CD4-positive, alpha-beta T cell (primary cell): Measurements from ENCODE around the gene GHRHR. TPM values are rescaled to one million over a fixed set of nuclear protein-coding genes. Genes with fewer than 3 reads are reported as not detected.

Source experiments
- ATAC-seq: fragments of 200-7000 bp; cut with Tn5 transposase; one replicate; pipeline ENCODE4 v1.10.0; 2022; ENCODE audit warnings: mild to moderate bottlenecking; ENCODE audit not compliant: poor library complexity
- CTCF ChIA-PET: fragments of 350-600 bp; sonication (Branson Sonifier 250); formaldehyde crosslinking; loops from one replicate; lab custom pipeline; 2021; ENCODE audit warnings: antibody characterized with exemption, inconsistent platforms; lab: Charles Lee
- POLR2A ChIA-PET: fragments of 350-600 bp; sonication (Branson Sonifier 250); formaldehyde crosslinking; loops from one replicate; lab custom pipeline; 2021; ENCODE audit warnings: antibody characterized with exemption, inconsistent platforms; lab: Charles Lee
- DNase-seq, 14 experiments: peaks; one replicate each; pipeline ENCODE4 v3.0.0-alpha.2; 2013 to 2020; ENCODE audit warnings: mixed read lengths in 2 of 14
- H3K27ac ChIP-seq, 2 donors: one replicate each; pipeline versions ENCODE4 v1.5.1 to v1.7.0; 2013; ENCODE audit warnings: low read length in 2 of 2, low read depth in 1 of 2, mild to moderate bottlenecking in 1 of 2
- H3K27me3 ChIP-seq, 2 experiments: 1 replicate in 1 of 2; 2 replicates in 1 of 2; pipeline versions ENCODE4 v1.6.1 to v1.7.0; 2013; ENCODE audit warnings: low read length in 2 of 2, control low read depth in 1 of 2, mild to moderate bottlenecking in 1 of 2, moderate library complexity in 1 of 2; ENCODE audit not compliant: insufficient read depth in 2 of 2, control insufficient read depth in 1 of 2
- H3K36me3 ChIP-seq: one replicate; pipeline ENCODE4 v1.6.1; 2013; ENCODE audit warnings: low read length, control low read depth; ENCODE audit not compliant: insufficient read depth
- H3K4me1 ChIP-seq: one replicate; pipeline ENCODE4 v1.6.1; 2013; ENCODE audit warnings: low read length, control low read depth; ENCODE audit not compliant: insufficient read depth
- H3K4me3 ChIP-seq: one replicate; pipeline ENCODE4 v1.5.1; 2013; ENCODE audit warnings: mild to moderate bottlenecking, low read length, moderate library complexity
- H3K9me3 ChIP-seq, 2 experiments: 1 replicate in 1 of 2; 2 replicates in 1 of 2; pipeline versions ENCODE4 v1.6.1 to v1.7.0; 2013; ENCODE audit warnings: low read length in 2 of 2, mild to moderate bottlenecking in 2 of 2, control low read depth in 1 of 2, moderate library complexity in 1 of 2; ENCODE audit not compliant: control insufficient read depth in 1 of 2, insufficient read depth in 1 of 2
- H3K27ac Mint-ChIP-seq: one replicate; pipeline ENCODE4 v1.8.0; 2020; ENCODE audit warnings: mixed read lengths
- H3K27me3 Mint-ChIP-seq: one replicate; pipeline ENCODE4 v1.8.0; 2021; ENCODE audit warnings: mixed read lengths
- H3K36me3 Mint-ChIP-seq: one replicate; pipeline ENCODE4 v1.8.0; 2021; ENCODE audit warnings: low read depth, mixed read lengths
- H3K4me1 Mint-ChIP-seq: one replicate; pipeline ENCODE4 v1.8.0; 2021; ENCODE audit warnings: low read depth, mixed read lengths
- H3K4me3 Mint-ChIP-seq: one replicate; pipeline ENCODE4 v1.8.0; 2020; ENCODE audit warnings: mild to moderate bottlenecking, mixed read lengths
- H3K9me3 Mint-ChIP-seq: one replicate; pipeline ENCODE4 v1.8.0; 2020; ENCODE audit warnings: mixed read lengths
- CTCF ChIP-seq: fragments of 200-600 bp; IDR thresholded peaks from one replicate; pipeline ENCODE4 v1.8.0; 2022; ENCODE audit warnings: antibody characterized with exemption, mild to moderate bottlenecking
- intact Hi-C, 2 experiments: fragments of 100-400 bp; cut with DNase I in 1 of 2; cut with micrococcal nuclease in 1 of 2; formaldehyde crosslinking; loops; one replicate each; pipeline versions ENCODE4 v1.15.1 to v1.9.0; 2023 to 2025; cut with DNase I, micrococcal nuclease
- total RNA-seq, 174 experiments: library from RNA in 2 of 174; stranded (reverse) in 2 of 174; gene quantifications; one replicate each; pipeline ENCODE4 v1.2.3 and lab custom pipeline; 2021 to 2026

GHRHR gene
- total RNA-seq, 2 experiments from 2014 or later, result not detected

- H3K4me1 Mint-ChIP-seq, result no peaks in the 10 kb centered on the region
- Histone ChIP-seq H3K27ac (no peak overlapping the region), H3K27me3 (no peaks in the 10 kb centered on the region), H3K4me3 (no peak overlapping the region), H3K4me1 (no peaks in the 10 kb centered on the region), H3K9me3 (no peaks in the 10 kb centered on the region), H3K36me3 (no peaks in the 10 kb centered on the region)
- no peak overlapping the region for H3K27ac Mint-ChIP-seq
- DNase-seq (no peak), ATAC-seq (no peak)
- intact Hi-C loops, result no loop called here
- H3K4me3 Mint-ChIP-seq, result no peak overlapping the region
- CTCF ChIA-PET, result no interaction called here
- H3K9me3 Mint-ChIP-seq, result no peaks in the 10 kb centered on the region
- no peaks in the 10 kb centered on the region for H3K36me3 Mint-ChIP-seq
- POLR2A ChIA-PET, result no interaction called here
- no peaks in the 10 kb centered on the region for H3K27me3 Mint-ChIP-seq
- no peak for TF ChIP-seq CTCF
These were observed 46.4 kb upstream of the GHRHR start for GRCh38 chr7:30917216-30917893.

GRCh38 chr7:30918676-30919075 is 45.1 kb upstream of the GHRHR start:
- no peaks in the 10 kb centered on the region for H3K4me1 Mint-ChIP-seq
- H3K27ac Mint-ChIP-seq, result no peak overlapping the region
- ChIA-PET CTCF (no interaction called here), POLR2A (no interaction called here)
- no peaks in the 10 kb centered on the region for H3K4me1 ChIP-seq
- H3K4me3 ChIP-seq, result no peak overlapping the region
- no peak for DNase-seq
- H3K9me3 Mint-ChIP-seq, result no peaks in the 10 kb centered on the region
- no peaks in the 10 kb centered on the region for H3K36me3 ChIP-seq
- H3K9me3 ChIP-seq, result no peaks in the 10 kb centered on the region
- H3K36me3 Mint-ChIP-seq, result no peaks in the 10 kb centered on the region
- no peak for TF ChIP-seq CTCF
- H3K27me3 ChIP-seq, result no peaks in the 10 kb centered on the region
- no peak for ATAC-seq
- H3K27ac ChIP-seq, result no peak overlapping the region
- H3K27me3 Mint-ChIP-seq, result no peaks in the 10 kb centered on the region
- no peak overlapping the region for H3K4me3 Mint-ChIP-seq
- intact Hi-C loops, result no loop called here

- no peak overlapping the region for H3K4me3 ChIP-seq
- H3K4me3 Mint-ChIP-seq, result no peak overlapping the region
- H3K9me3 Mint-ChIP-seq, result no peaks in the 10 kb centered on the region
- intact Hi-C loops, result no loop called here
- ChIA-PET POLR2A (no interaction called here), CTCF (no interaction called here)
- ATAC-seq (no peak), DNase-seq (no peak)
- no peak overlapping the region for H3K27ac Mint-ChIP-seq
- no peaks in the 10 kb centered on the region for H3K27me3 Mint-ChIP-seq
- no peaks in the 10 kb centered on the region for H3K36me3 Mint-ChIP-seq
- H3K4me1 ChIP-seq, result no peaks in the 10 kb centered on the region
- H3K27ac ChIP-seq, result no peak overlapping the region
- H3K9me3 ChIP-seq, result no peaks in the 10 kb centered on the region
- H3K27me3 ChIP-seq, result no peaks in the 10 kb centered on the region
- H3K36me3 ChIP-seq, result no peaks in the 10 kb centered on the region
- no peaks in the 10 kb centered on the region for H3K4me1 Mint-ChIP-seq
- no peak for TF ChIP-seq CTCF
These were observed 43.7 kb upstream of the GHRHR start for GRCh38 chr7:30920021-30920583.
